GM18511 (cell line): ENCODE results near the gene CBLN3.
A peak's percentile ranks its signal among the peaks of the same experiment; 100 is the strongest.
"Not testable (repeated sequence)": the region's sequence is repeated elsewhere in the genome, so short reads cannot be mapped to it uniquely, and the experiment has no call there.

ENCODE experiments used
- ATAC-seq: cut with Tn5 transposase; IDR thresholded peaks from one replicate; pipeline ENCODE4 v1.9.1; 2021; ENCODE audit warnings: mild to moderate bottlenecking, moderate library complexity; ENCODE audit not compliant: unreplicated experiment

Gene CBLN3

DNA sequence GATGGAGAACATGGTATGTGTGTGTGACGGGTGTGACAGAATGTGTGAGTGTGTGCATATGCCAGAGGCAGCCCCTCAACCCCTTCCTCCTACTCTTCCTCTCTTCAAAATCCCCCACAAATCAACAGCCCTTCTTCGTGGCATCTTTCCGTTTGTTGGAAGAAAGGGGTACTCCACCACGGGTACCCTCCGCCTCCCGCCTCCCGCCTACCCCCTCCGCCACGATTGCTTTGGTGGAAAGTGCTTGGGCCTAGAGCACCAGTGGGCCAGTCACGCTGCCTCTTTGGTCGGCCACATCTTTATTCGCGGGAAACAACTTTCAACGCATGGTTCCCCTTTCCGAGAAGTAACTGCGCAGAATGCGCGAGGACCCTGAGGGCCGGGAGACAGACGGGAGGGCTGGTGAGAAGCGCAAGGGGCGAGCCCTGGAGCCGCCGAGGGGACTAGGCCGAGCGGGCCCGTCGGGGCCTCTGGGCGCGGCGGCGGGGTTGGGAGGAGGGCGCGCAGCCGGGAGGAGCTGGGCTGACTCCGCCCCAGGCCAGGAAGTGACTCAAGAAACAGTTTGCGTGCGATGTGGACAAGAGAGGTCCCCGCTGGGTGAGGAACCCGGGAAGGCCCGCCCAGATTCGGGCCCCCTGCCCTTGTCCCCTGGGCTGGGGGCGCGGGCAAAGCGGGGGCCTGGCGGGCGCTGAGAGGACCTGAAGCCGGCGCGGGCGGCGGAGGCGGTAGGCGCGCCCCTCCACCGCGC, at the start of gene CBLN3, which contains the start of gene KHNYN:
TSS of gene CBLN3 (minus strand) at position 274 of the 748 bp plus-strand sequence. CDS start 614 bp downstream, outside the sequence.
TSS of gene KHNYN (plus strand) at position 560 of the 748 bp plus-strand sequence. CDS start 777 bp downstream, outside the sequence.
- peak; percentile 88 for ATAC-seq

- no peak for ATAC-seq
Measured at GRCh38 chr14:24475261-24475660, 45.8 kb upstream of the CBLN3 start.

- no peak for ATAC-seq
Measured at GRCh38 chr14:24473211-24473610, 43.7 kb upstream of the CBLN3 start.

GRCh38 chr14:24470450-24470849, 41.0 kb upstream of the CBLN3 start:
- ATAC-seq: not testable (repeated sequence)

- no peak for ATAC-seq
Measured at GRCh38 chr14:24465805-24466204, 36.3 kb upstream of the CBLN3 start.

DNA sequence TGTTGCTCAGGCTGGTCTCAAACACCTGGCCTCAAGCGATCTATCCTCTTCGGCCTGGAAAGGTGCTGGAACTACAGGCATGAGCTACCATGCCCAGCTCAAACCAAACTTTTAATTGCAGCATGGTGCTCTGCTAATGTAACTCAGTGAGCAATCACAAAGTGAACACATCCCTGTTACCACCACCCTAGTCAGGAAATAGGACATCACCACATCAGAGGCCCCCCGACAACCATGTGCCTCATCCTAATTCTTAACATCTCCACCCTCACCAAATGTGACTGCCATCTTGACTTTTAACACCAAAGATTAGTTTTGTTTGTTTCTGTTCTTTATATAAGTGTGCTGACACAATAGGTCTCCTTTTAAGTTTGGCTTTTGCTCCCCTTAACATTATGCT, 35.9 kb upstream of the CBLN3 start:
- no peak for ATAC-seq

DNA sequence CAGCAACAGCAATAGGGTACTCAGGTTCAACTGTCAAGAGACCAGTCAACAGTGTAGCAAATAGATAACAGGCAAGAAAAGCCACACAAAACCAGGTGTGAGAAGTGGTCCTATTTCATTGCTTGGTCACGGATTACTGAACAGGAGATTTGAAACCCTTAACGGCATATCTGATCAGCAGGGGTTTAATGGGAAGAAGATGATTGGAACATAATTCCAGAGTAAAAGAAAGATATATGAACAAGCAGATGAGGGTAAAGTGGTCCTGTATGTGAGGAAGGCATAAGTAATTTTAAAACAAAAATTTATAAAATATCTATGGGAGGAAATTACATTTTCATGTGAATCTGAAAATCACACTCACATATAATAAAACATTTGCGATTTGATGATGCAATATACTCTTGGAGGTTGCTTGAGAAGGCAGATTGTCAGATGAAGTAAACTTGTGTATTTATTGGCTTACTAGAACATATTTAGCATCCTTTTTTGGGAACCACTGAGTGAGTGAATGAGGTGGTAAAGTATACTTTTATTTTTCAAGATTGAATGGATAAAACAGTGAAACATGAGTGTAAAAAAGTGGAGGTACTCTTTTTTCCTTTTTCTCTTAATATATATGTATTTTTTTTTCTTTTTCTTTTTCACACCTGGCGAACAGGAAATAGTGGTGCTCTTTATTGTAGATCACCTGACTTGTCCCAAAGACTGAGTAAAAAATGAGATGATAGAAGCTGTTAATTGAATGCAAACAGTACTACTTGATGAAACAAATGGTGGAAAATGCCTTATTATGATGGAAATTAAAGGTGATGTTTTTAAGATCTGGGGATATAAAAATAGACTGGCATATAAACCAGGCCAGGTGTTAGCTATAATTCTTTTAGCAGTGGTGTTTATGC, 34.7 kb upstream of the CBLN3 start:
- no peak for ATAC-seq

DNA sequence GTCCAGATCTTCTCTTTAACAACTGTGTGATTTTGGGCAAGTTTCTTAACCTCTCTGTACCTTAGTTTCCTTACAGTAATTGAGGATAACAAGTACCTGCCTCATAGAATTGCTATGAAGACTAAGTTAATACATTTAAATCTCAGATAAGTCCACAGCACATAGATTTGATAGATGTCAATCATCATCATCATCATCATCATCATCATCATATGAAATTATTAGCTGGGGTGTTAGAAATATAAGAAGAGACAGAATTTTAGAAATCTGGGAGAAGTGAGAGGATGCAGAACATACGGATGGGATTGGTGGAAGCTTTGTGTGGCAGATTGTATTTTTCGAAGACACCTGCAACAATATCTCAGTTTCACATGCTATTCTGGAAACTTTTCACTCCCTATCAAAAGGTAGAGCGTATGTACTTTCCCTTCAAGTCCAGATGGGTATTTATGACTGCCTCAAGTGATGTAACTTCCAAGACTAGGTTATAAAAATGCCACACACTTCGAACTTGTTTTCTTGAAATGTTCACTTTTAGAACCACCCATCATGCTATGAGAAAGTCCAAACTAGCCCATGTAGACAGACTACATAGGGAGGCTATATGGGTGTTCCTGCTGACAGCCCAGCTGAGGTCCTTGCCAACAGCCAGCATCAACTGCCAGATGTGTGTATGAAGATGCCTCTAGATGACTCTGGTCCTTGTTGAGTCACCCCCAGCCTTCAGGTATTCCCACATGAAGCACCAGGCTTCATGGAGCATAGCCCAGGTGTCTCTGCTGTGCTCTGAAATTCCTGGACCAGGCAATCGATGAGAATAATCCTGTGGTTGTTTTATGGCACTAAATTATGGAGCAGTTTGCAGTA, 33.8 kb upstream of the CBLN3 start:
- ATAC-seq: peak; percentile 67

DNA sequence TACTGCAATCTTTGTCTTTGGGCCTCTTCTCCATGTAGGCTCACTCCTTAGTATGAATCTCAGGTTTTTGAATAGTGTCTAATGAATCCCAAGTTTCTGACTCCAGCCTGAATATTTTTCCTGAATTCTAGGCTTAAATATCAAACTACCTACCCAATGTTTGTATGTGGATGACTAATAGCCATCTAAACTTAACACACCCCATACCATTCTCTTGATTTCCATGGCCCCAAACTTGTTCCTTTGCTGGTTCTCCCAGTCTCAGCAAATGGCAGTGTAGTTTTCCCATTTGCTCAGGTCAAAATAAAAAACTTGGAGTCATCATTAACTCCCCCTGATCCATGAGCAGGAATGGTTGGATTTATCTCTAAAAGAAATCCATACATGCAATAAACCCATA, 31.9 kb upstream of the CBLN3 start:
- no peak for ATAC-seq

- ATAC-seq: no peak
Measured at GRCh38 chr14:24459331-24459730, 29.9 kb upstream of the CBLN3 start.

DNA sequence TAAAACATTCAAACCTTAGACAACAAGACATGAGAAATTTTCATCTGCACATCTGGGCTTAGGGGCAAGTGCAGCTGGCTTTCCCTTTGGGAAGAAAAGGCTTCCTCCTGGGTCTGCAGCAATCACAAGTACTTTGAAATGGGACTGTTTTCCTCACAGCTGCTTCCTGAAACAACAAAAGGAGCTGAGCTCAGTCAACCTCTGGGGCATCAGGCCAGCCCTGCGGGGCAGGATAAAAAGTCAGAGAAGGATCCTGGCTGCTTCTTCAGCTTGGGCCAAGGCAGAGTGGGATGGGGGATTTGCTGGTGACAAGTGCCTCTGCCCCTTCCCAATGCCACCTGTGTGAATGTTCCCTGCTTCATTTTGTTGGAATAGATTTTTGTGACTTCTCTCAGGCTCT, 29.3 kb upstream of the CBLN3 start:
- ATAC-seq: no peak

GRCh38 chr14:24456980-24457379, 27.5 kb upstream of the CBLN3 start:
- no peak for ATAC-seq

DNA sequence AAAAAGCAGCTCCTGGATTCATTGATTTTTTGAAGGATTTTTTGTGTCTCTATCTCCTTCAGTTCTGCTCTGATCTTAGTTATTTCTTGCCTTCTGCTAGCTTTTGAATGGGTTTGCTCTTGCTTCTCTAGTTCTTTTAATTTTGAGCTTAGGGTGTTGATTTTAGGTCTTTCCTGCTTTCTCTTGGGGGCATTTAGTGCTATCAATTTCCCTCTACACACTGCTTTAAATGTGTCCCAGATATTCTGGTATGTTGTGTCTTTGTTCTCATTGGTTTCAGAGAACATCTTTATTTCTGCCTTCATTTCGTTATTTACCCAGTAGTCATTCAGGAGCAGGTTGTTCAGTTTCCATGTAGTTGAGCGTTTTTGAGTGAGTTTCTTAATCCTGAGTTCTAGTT, 21.4 kb upstream of the CBLN3 start:
- not testable (repeated sequence) for ATAC-seq

GRCh38 chr14:24443053-24443665, 13.7 kb upstream of the CBLN3 start:
- ATAC-seq: no peak

DNA sequence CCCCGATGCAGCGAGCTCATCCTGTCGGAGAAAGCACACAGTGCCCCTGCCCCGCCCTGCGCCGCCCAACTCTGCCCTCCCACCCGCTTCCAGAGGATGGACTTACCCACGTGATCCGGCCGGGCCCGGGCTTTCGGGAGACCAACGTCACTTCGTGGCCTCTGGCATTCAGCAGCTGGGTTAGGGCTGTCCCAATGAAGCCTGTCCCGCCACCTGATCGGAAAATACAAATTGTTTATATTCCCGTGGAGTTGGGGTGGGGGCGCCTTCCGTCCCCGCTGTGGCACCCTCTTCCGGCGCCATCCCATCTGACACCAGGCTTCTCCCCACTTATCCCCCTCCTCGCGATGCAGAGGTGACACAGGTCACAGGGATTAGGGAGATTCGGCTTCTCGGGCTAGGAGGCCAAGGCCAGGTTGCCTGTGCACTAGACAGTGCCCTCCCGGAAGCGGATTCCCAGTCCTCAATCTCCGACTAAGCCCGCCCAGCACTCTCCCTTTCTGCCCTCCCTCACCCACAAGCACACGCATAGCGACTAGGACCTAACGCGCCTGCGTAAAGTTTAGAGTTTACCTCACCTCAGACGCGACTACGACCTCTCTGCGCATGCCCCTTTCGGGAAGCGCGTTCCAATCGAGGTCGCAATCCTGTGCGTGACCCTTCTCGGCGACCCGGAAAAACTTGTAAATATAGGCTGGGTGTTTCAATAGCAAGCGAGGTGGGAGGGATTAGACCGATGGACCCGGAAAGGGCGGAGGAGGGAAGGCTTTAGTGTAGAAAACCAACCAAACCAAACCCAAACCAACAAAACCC, 13.0 kb upstream of the CBLN3 start, which contains the start of gene SDR39U1:
TSS of gene SDR39U1 (minus strand) at position 537 of the 813 bp plus-strand sequence. CDS start at position 530, 7 bp downstream.
- peak; percentile 89 for ATAC-seq

DNA sequence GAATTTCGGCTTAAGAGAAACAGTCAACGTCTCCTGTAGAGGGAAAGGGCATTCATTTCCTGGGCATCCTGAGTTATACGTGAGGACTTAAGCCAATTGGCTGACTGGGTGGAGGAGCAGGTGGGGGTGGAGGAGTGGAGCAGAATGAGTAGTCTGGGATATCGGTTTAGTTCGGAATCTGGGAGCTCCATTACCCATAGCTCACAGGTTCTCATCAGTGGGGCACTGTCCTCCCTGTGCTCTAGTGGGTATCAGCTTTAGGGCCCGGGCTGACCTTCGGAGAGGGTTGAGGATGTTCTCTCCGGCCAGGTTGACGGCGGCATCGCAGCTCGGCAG, 12.4 kb upstream of the CBLN3 start:
- ATAC-seq: no peak

DNA sequence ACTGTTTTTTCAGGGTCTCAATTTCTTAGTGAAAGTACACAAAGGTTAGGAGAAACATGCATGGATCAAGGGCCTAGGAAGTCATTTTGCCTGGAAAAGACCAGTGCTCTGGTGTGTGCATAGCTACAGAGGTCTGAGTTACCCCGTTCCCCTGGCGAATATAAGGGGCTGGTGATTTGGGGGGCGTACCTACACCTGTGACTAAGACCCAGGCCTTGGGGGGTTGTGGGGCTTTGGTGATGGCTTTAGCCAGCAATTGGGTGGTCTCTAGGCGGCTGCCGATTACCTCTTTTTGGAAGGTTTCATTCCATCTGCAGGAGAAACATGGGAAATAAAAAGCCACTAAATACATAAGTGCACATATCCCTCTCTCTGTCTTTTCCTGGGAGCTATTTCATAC, 12.0 kb upstream of the CBLN3 start:
- no peak for ATAC-seq

GRCh38 chr14:24440606-24441399, 11.3 kb upstream of the CBLN3 start:
- ATAC-seq: no peak
